Measurements from ENCODE around the gene FBXL3. TPM values are rescaled to one million over a fixed set of nuclear protein-coding genes. Genes with fewer than 3 reads are reported as not detected.

FBXL3 gene
- total and polyA plus RNA-seq, 2 donors (not counting 1 experiment from before 2014, with no cell fraction given): 48.5 to 61.8 TPM

GRCh38 chr13:77028202-77028601, 1.2 kb upstream of the FBXL3 start:
- no peak overlapping the region for H3K9ac ChIP-seq (ENCODE audit: insufficient read depth, low read length)

DNA sequence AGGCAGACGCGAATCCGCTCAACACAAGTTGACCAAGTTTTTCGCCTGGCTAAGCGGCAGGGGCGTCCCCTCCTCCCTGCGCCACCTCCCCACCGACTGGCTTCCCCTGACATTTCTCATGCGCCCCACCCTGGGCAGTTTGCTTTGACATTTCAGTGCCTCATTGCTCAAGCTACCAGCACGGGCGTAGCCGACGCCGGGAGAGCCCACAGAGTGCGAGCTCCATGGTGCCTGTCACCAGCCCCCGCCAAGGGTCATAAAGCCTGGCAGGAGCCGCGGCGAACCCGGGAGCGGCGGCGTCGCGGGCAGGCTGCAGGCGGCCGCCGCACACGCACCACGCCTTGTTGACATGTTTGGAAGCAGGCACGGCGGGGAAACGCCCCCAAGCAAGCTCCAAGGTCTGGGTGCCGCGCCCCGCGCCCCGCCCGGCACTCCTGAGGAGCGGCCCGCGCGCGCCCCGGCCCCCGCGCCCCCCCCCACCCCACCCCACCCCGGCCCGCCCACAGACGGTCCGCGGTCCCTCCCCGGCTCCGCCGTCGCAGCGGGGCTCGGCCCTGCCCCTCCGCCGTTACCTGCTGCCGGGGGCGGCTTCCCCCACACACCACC, 601 bp downstream of the FBXL3 start:
- DNase-seq (ENCODE audit: low read depth in 2 of 2): peak; percentile 56 to 62
- Histone ChIP-seq H3K27ac (ENCODE audit: insufficient read depth, low read length) (peak overlapping the region; percentile 82), H4K20me1 (ENCODE audit: control insufficient read depth, extremely low read depth, insufficient read depth, low read length) (peaks cover 3% of the 10 kb centered on the region), H3K79me2 (ENCODE audit: control insufficient read depth, insufficient read depth, low read length) (peaks cover 52% of the 10 kb centered on the region), H3K4me2 (ENCODE audit: extremely low read depth, insufficient read depth, low read length) (peak overlapping the region; percentile 88), H3K9me3 (ENCODE audit: control insufficient read depth, insufficient read depth, low read depth, low read length) (no peaks in the 10 kb centered on the region), H2AFZ (ENCODE audit: low read length) (no peak overlapping the region), H3K36me3 (ENCODE audit: control insufficient read depth, insufficient read depth, low read length) (no peaks in the 10 kb centered on the region), H3K27me3 (ENCODE audit: control insufficient read depth, insufficient read depth, low read length) (no peaks in the 10 kb centered on the region), H3K4me1 (ENCODE audit: control insufficient read depth, extremely low read depth, insufficient read depth, low read length) (peaks cover 8% of the 10 kb centered on the region), H3K4me3 (replicated peaks in 1 of 4; ENCODE audit: control extremely low read depth in 1 of 4, insufficient read depth in 1 of 4, low read depth in 3 of 4, low read length in 4 of 4) (peak overlapping the region; percentile 68 to 87 (median 84)), H3K9ac (ENCODE audit: insufficient read depth, low read length) (peak overlapping the region; percentile 90)
- TF ChIP-seq EZH2 (IDR thresholded peaks at IDR 0.05; ENCODE audit: low read length, missing control alignments): no peak
- TF ChIP-seq CTCF (conservative IDR thresholded peaks at IDR 0.05 in 1 of 2, IDR thresholded peaks at IDR 0.05 in 1 of 2; ENCODE audit: low read depth in 1 of 2, low read length in 2 of 2): no peak

More at GRCh38 chr13:77028202-77028601, 1.2 kb upstream of the FBXL3 start:
- peak; percentile 44 to 49 for DNase-seq (ENCODE audit: low read depth in 2 of 2)
- TF ChIP-seq EZH2 (IDR thresholded peaks at IDR 0.05; ENCODE audit: low read length, missing control alignments) (no peak), CTCF (conservative IDR thresholded peaks at IDR 0.05 in 1 of 2, IDR thresholded peaks at IDR 0.05 in 1 of 2; ENCODE audit: low read depth in 1 of 2, low read length in 2 of 2) (no peak)
- no peak overlapping the region for H3K27ac ChIP-seq (ENCODE audit: insufficient read depth, low read length)
- H3K4me3 ChIP-seq (replicated peaks in 1 of 4; ENCODE audit: control extremely low read depth in 1 of 4, insufficient read depth in 1 of 4, low read depth in 3 of 4, low read length in 4 of 4): peak overlapping the region; percentile 70 to 86 (median 78)
- H3K36me3 ChIP-seq (ENCODE audit: control insufficient read depth, insufficient read depth, low read length): no peaks in the 10 kb centered on the region
- H3K4me1 ChIP-seq (ENCODE audit: control insufficient read depth, extremely low read depth, insufficient read depth, low read length): no peaks in the 10 kb centered on the region
- H2AFZ ChIP-seq (ENCODE audit: low read length): peak overlapping the region; percentile 57
- H3K79me2 ChIP-seq (ENCODE audit: control insufficient read depth, insufficient read depth, low read length): peaks cover 34% of the 10 kb centered on the region
- no peaks in the 10 kb centered on the region for H3K27me3 ChIP-seq (ENCODE audit: control insufficient read depth, insufficient read depth, low read length)
- H3K4me2 ChIP-seq (ENCODE audit: extremely low read depth, insufficient read depth, low read length): peak overlapping the region; percentile 89
- no peaks in the 10 kb centered on the region for H3K9me3 ChIP-seq (ENCODE audit: control insufficient read depth, insufficient read depth, low read depth, low read length)
- H4K20me1 ChIP-seq (ENCODE audit: control insufficient read depth, extremely low read depth, insufficient read depth, low read length): no peaks in the 10 kb centered on the region

- no peak overlapping the region for H3K27ac ChIP-seq (ENCODE audit: insufficient read depth, low read length)
- H3K79me2 ChIP-seq (ENCODE audit: control insufficient read depth, insufficient read depth, low read length): peaks cover 86% of the 10 kb centered on the region
- H3K27me3 ChIP-seq (ENCODE audit: control insufficient read depth, insufficient read depth, low read length): no peaks in the 10 kb centered on the region
- no peak overlapping the region for H2AFZ ChIP-seq (ENCODE audit: low read length)
- peak in 1 of 2 donors; percentile 40 for DNase-seq (ENCODE audit: low read depth in 2 of 2)
- no peaks in the 10 kb centered on the region for H3K9me3 ChIP-seq (ENCODE audit: control insufficient read depth, insufficient read depth, low read depth, low read length)
- H4K20me1 ChIP-seq (ENCODE audit: control insufficient read depth, extremely low read depth, insufficient read depth, low read length): peaks cover 3% of the 10 kb centered on the region
- peaks cover 8% of the 10 kb centered on the region for H3K4me1 ChIP-seq (ENCODE audit: control insufficient read depth, extremely low read depth, insufficient read depth, low read length)
- TF ChIP-seq CTCF (conservative IDR thresholded peaks at IDR 0.05 in 1 of 2, IDR thresholded peaks at IDR 0.05 in 1 of 2; ENCODE audit: low read depth in 1 of 2, low read length in 2 of 2): no peak
- no peak for TF ChIP-seq EZH2 (IDR thresholded peaks at IDR 0.05; ENCODE audit: low read length, missing control alignments)
- H3K4me2 ChIP-seq (ENCODE audit: extremely low read depth, insufficient read depth, low read length): peak overlapping the region; percentile 52
- H3K4me3 ChIP-seq (replicated peaks in 1 of 4; ENCODE audit: control extremely low read depth in 1 of 4, insufficient read depth in 1 of 4, low read depth in 3 of 4, low read length in 4 of 4): no peak overlapping the region
- H3K36me3 ChIP-seq (ENCODE audit: control insufficient read depth, insufficient read depth, low read length): peaks cover under 1% of the 10 kb centered on the region
- no peak overlapping the region for H3K9ac ChIP-seq (ENCODE audit: insufficient read depth, low read length)
Measured at GRCh38 chr13:77022341-77022740, 4.6 kb downstream of the FBXL3 start.
